ENCODE results near the gene APBA2. TPM values are rescaled to one million over a fixed set of nuclear protein-coding genes. Genes with fewer than 3 reads are reported as not detected.

Gene APBA2
- total RNA-seq, 6 donors from 2014 or later: 3.2 to 7.9 (median 6.0) TPM

- Histone ChIP-seq H3K4me3 (no peak overlapping the region), H3K4me1 (peaks cover 0 to 7% (median 5%) of the 10 kb centered on the region in 4 donors), H3K36me3 (no peaks in the 10 kb centered on the region), H3K27ac (no peak overlapping the region), H3K9me3 (no peaks in the 10 kb centered on the region), H3K27me3 (no peaks in the 10 kb centered on the region)
- peak in 1 of 2 donors; percentile 8 for DNase-seq
- no peak for ATAC-seq (ENCODE audit: low FRiP score in 2 of 2)
- TF ChIP-seq EP300 (IDR thresholded peaks at IDR 0.05): no peak
- TF ChIP-seq POLR2A (IDR thresholded peaks at IDR 0.05): no peak
- TF ChIP-seq CTCF (IDR thresholded peaks at IDR 0.05): no peak
- no peak for TF ChIP-seq POLR2AphosphoS5 (IDR thresholded peaks at IDR 0.05)
- 91 to 92% methylated on average over 19 of the region's 19 CpGs for WGBS, 2 donors
Measured at GRCh38 chr15:29139072-29139471, 253.3 kb downstream of the APBA2 start.

- ATAC-seq (ENCODE audit: low FRiP score in 2 of 2) (peak in 1 of 2 donors; percentile 64), DNase-seq (peak; percentile 34 to 90)
- Histone ChIP-seq H3K27ac (no peak overlapping the region), H3K4me3 (no peak overlapping the region), H3K4me1 (peaks cover 0 to 7% (median 5%) of the 10 kb centered on the region in 4 donors), H3K36me3 (no peaks in the 10 kb centered on the region), H3K9me3 (no peaks in the 10 kb centered on the region), H3K27me3 (no peaks in the 10 kb centered on the region)
- TF ChIP-seq POLR2AphosphoS5 (IDR thresholded peaks at IDR 0.05) (no peak), CTCF (IDR thresholded peaks at IDR 0.05) (peak; percentile 49 to 82 (median 70))
- 23 to 38% methylated on average over 24 to 31 of the region's 31 CpGs for WGBS, 2 donors
Measured at GRCh38 chr15:29139540-29140459, 254.0 kb downstream of the APBA2 start.

GRCh38 chr15:29140475-29141307, 254.9 kb downstream of the APBA2 start:
- DNase-seq: peak in 1 of 2 donors; percentile 19
- Histone ChIP-seq H3K36me3 (no peaks in the 10 kb centered on the region), H3K27me3 (no peaks in the 10 kb centered on the region), H3K4me3 (no peak overlapping the region), H3K4me1 (peaks cover 0 to 7% (median 5%) of the 10 kb centered on the region in 4 donors), H3K27ac (no peak overlapping the region), H3K9me3 (no peaks in the 10 kb centered on the region)
- no peak for ATAC-seq (ENCODE audit: low FRiP score in 2 of 2)
- 81 to 91% methylated on average over 8 to 15 of the region's 15 CpGs for WGBS, 2 donors
- TF ChIP-seq POLR2A (IDR thresholded peaks at IDR 0.05) (no peak), CTCF (IDR thresholded peaks at IDR 0.05) (no peak), POLR2AphosphoS5 (IDR thresholded peaks at IDR 0.05) (no peak), EP300 (IDR thresholded peaks at IDR 0.05) (no peak)

- H3K4me1 ChIP-seq: peaks cover 0 to 7% (median 5%) of the 10 kb centered on the region in 4 donors
- no peak overlapping the region for H3K4me3 ChIP-seq
- DNase-seq: peak in 1 of 2 donors; percentile 10
- ATAC-seq (ENCODE audit: low FRiP score in 2 of 2): no peak
- H3K27me3 ChIP-seq: no peaks in the 10 kb centered on the region
- no peaks in the 10 kb centered on the region for H3K36me3 ChIP-seq
- H3K27ac ChIP-seq: no peak overlapping the region
- WGBS, 2 donors: 72% methylated on average over 10 to 12 of the region's 12 CpGs
- H3K9me3 ChIP-seq: no peaks in the 10 kb centered on the region
- TF ChIP-seq EP300 (IDR thresholded peaks at IDR 0.05): no peak
- TF ChIP-seq POLR2AphosphoS5 (IDR thresholded peaks at IDR 0.05): no peak
- no peak for TF ChIP-seq POLR2A (IDR thresholded peaks at IDR 0.05)
Measured at GRCh38 chr15:29141308-29142128, 255.7 kb downstream of the APBA2 start.

Data from upper lobe of left lung (tissue), 6 donors.